Activated CD4-positive, alpha-beta T cell treated with anti-CD3 and anti-CD28 coated beads, Interleukin-2, amount 10 ng/mL, durations not matched to agents 24 days and 14 days (primary cell): ENCODE results near the gene FAM174A. TPM values are rescaled to one million over a fixed set of nuclear protein-coding genes. Genes with fewer than 3 reads are reported as not detected.
"Not testable (repeated sequence)": the region's sequence is repeated elsewhere in the genome, so short reads cannot be mapped to it uniquely, and the experiment has no call there.

ENCODE experiments used
- DNase-seq: peaks from one replicate; pipeline ENCODE4 v3.0.0; 2022
- H3K27ac Mint-ChIP-seq: one replicate; pipeline ENCODE4 v1.8.0; 2022; ENCODE audit warnings: mild to moderate bottlenecking, mixed read lengths
- H3K27me3 Mint-ChIP-seq: one replicate; pipeline ENCODE4 v1.8.0; 2022; ENCODE audit warnings: mixed read lengths
- H3K36me3 Mint-ChIP-seq: one replicate; pipeline ENCODE4 v1.8.0; 2022; ENCODE audit warnings: low read depth, mild to moderate bottlenecking, mixed read lengths
- H3K4me1 Mint-ChIP-seq: one replicate; pipeline ENCODE4 v1.8.0; 2021; ENCODE audit warnings: mixed read lengths
- H3K4me3 Mint-ChIP-seq: one replicate; pipeline ENCODE4 v1.8.0; 2022; ENCODE audit warnings: mild to moderate bottlenecking, moderate library complexity, mixed read lengths
- H3K9me3 Mint-ChIP-seq: one replicate; pipeline ENCODE4 v1.8.0; 2021; ENCODE audit warnings: mixed read lengths
- intact Hi-C: fragments of 100-400 bp; cut with micrococcal nuclease; formaldehyde crosslinking; loops from one replicate; pipeline ENCODE4 v1.15.1; 2023
- total RNA-seq: library from RNA; stranded (reverse); gene quantifications from 2 replicates; pipeline ENCODE4 v1.2.3, GENCODE V29; 2022

FAM174A gene
- total RNA-seq, 1 donor from 2014 or later = 10.0 TPM

DNA sequence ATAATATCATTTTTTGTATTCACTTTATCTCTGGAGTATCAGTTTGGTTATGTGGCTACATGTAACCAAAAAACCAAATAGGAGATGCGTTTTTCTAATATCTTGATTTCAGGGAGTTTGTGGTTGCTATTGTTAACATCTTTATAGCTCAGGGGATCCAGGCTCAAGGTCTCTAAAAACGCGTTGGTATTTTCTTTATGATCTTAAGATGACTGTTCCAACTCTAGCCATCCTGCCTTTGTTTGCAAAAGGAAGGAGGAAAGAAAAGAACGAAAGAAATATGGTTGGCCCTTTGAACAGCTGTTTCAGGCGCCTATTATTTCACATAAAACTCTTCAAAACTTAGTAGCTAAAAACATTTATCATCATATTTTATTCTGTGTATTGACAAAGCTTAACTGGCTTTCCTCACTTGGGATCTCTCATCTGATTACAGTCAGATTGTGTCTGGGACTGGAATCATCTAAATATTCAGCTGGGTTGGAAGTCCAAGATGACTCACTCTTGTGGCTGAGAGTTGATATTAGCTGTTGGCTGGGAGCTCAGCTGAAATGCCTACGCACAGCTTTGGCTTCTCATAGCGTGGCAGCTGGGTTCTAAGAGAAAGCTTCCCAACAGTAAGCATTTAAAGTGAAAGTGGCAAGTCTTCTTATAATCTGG, 60.1 kb downstream of the FAM174A start:
- H3K27ac Mint-ChIP-seq = no peak overlapping the region
- intact Hi-C loops = no loop called here
- H3K27me3 Mint-ChIP-seq = peaks cover 7% of the 10 kb centered on the region
- H3K36me3 Mint-ChIP-seq = no peaks in the 10 kb centered on the region
- H3K9me3 Mint-ChIP-seq = no peaks in the 10 kb centered on the region
- peaks cover 2% of the 10 kb centered on the region for H3K4me1 Mint-ChIP-seq
- DNase-seq = no peak
- no peak overlapping the region for H3K4me3 Mint-ChIP-seq

DNA sequence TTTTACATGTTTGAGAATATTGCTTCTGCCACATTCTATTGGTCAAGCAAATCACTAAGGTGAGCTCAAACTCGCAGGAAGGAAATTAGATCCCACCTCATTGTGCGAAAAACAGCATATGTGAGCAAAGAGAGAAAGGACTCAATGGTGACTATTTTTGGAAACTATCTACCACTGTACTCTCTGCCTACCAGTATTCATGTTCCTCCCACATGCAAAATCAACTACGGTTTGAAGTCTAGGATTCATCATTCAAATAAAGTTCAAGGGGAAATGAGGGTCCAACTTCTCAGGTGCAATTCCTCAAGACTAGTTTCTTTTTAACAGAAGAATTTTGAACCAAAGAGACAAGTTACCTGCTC, 60.6 kb downstream of the FAM174A start:
- Mint-ChIP-seq H3K4me1 (peaks cover 3% of the 10 kb centered on the region), H3K36me3 (no peaks in the 10 kb centered on the region), H3K9me3 (no peaks in the 10 kb centered on the region), H3K27ac (no peak overlapping the region), H3K27me3 (peaks cover 8% of the 10 kb centered on the region), H3K4me3 (no peak overlapping the region)
- DNase-seq = no peak
- intact Hi-C loops = no loop called here

DNA sequence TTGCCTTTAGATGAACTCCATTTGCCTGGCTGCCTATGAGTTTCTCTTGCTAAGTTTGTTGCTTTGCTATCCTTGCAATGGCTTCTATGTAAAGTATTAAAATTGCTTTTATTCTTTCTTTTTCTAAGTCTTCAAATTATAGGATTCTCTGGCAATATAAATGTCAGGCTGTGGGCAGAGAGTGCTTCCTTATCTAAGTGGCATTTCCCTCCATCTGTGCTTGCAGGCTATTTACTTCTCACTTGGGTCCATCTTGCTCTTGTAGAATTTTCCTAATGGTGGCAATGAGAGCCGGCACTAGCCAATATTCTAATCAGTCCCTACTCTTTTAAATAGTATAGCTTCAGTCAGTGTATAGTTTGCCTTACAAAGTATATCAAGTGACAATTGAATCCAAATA, 63.3 kb downstream of the FAM174A start:
- H3K4me1 Mint-ChIP-seq = peaks cover 3% of the 10 kb centered on the region
- intact Hi-C loops = no loop called here
- no peak overlapping the region for H3K27ac Mint-ChIP-seq
- H3K9me3 Mint-ChIP-seq = no peaks in the 10 kb centered on the region
- H3K4me3 Mint-ChIP-seq = no peak overlapping the region
- H3K36me3 Mint-ChIP-seq = no peaks in the 10 kb centered on the region
- peaks cover 10% of the 10 kb centered on the region for H3K27me3 Mint-ChIP-seq
- no peak for DNase-seq

DNA sequence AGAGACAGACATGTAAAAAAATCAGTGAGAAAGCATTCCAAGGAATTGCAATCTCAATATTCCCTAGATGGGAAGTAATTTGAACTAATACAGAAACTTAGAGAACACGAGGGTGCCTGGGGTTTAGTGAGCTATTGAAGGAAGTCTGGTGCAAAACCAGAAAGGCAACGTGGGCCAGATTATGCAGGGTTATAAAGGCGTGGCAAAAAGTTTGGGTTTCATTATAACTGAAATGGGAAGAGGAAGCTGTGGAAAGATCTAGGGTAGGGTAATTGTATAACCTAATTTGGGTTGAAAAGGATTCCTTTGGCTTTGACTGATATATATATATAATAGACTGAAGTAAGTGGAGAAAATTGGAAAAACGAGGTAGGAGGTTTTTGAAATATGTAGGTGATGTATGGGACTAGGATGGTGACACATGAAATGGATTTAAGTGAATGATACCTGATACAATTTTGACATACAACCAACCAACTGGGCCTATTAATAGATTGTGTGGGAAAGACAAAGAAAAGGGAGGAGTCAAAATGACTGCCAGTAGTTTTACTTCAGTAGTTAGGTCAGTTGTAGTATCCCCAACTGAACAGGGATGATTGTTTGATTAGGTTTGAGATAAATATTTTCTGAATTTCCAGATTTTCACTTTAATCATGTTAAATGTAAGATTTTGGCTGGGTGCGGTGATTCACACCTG, 65.3 kb downstream of the FAM174A start:
- Mint-ChIP-seq H3K27ac (no peak overlapping the region), H3K4me3 (no peak overlapping the region), H3K9me3 (no peaks in the 10 kb centered on the region), H3K27me3 (peaks cover 9% of the 10 kb centered on the region), H3K4me1 (peaks cover 3% of the 10 kb centered on the region), H3K36me3 (no peaks in the 10 kb centered on the region)
- no peak for DNase-seq
- intact Hi-C loops = no loop called here

DNA sequence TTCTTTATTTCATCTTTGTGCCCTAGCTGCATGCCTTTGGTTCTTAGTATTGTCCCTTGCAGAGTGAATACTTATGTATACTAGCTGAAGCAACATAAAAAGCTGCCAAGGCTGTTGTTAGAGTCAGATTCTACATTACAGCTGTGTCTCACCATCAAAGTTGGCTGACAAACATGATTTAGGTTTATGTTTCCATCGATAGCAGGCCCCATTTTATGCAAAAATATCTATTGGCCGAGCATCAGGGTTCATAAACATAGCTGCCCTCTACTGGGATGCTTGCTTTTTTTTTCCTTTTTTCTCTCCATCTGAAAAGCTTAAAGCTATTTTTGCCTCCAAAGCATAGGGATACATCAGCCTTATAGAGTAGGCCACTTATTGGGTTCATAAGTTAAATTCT, 68.0 kb downstream of the FAM174A start:
- no peak for DNase-seq
- no peak overlapping the region for H3K27ac Mint-ChIP-seq
- no peaks in the 10 kb centered on the region for H3K9me3 Mint-ChIP-seq
- intact Hi-C loops = no loop called here
- peaks cover 3% of the 10 kb centered on the region for H3K4me1 Mint-ChIP-seq
- H3K4me3 Mint-ChIP-seq = no peak overlapping the region
- peaks cover 12% of the 10 kb centered on the region for H3K27me3 Mint-ChIP-seq
- H3K36me3 Mint-ChIP-seq = no peaks in the 10 kb centered on the region

DNA sequence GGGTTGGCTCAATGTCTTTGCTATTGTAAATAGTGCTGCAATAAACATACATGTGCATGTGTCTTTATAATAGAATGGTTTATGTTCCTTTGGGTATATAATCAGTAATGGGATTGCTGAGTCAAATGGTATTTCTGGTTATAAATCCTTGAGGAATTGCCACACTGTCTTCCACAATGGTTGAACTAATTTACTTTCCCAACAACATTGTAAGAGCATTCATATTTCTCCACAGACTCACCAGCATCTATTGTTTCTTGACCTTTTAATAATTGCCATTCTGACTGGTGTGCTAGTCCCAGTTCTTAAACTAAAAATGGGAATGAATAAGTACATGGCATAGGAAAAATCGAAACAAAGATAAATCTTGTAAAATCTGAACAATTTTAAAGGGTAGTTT, 68.8 kb downstream of the FAM174A start:
- H3K36me3 Mint-ChIP-seq, H3K4me3 Mint-ChIP-seq, intact Hi-C loops, H3K27ac Mint-ChIP-seq, DNase-seq, H3K4me1 Mint-ChIP-seq, H3K9me3 Mint-ChIP-seq: not testable (repeated sequence)
- peaks cover 13% of the 10 kb centered on the region for H3K27me3 Mint-ChIP-seq

DNA sequence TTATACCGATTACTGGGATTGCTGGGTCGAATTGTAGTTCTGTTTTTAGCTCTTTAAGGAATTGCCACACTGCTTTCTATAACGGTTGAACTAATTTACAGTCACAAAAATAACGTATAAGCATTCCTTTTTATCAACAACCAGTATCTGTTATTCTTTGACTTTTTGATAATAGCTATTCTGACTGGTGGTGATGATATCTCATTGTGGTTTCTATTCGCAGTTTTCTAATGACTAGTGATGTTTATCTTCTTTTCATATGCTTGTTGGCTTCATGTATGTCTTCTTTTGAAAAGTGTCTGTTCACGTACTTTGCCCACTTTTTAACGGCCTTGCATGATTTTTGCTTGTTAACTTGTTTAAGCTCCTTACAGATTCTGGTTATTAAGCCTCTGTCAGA, 74.4 kb downstream of the FAM174A start:
- H3K9me3 Mint-ChIP-seq = no peaks in the 10 kb centered on the region
- H3K36me3 Mint-ChIP-seq = no peaks in the 10 kb centered on the region
- H3K27ac Mint-ChIP-seq = no peak overlapping the region
- no peak overlapping the region for H3K4me3 Mint-ChIP-seq
- intact Hi-C loops = no loop called here
- H3K4me1 Mint-ChIP-seq = no peaks in the 10 kb centered on the region
- no peak for DNase-seq
- H3K27me3 Mint-ChIP-seq = peaks cover 26% of the 10 kb centered on the region

DNA sequence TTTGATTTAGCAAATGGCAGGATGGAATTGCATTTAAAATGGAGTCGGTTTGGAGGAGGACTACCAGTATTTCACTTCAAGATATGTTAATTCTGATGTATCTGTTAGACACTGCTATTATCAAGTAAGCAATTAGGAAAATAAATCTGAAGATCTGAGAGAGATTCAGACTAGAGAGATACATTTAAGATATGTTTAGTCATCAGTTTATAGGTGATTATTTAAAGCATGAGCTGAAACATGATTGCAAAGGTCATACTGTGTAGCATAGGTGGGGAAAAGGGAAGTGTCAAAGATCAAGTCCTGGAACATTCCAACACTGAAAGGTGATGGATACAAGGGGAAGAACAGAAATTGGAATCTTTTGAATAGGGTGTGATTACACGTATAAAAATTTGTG, 79.1 kb downstream of the FAM174A start:
- no peak overlapping the region for H3K27ac Mint-ChIP-seq
- intact Hi-C loops = no loop called here

DNA sequence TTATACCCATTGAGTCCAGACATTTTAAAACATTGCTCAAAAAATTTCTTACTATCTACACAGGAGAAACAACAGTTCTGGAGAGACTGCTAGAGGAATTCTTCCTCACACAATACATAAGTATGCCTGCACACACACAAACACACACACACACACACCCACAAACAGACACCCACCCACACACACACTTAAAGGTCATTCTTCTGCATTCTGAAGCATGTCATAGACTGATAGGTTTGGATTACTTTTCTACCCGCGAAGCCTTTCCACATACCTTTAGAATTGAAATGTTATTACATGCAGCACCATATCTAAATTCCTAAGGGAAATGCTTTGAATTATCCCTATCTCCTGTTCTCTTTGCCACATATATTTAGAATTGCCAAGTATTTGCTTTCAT, 80.2 kb downstream of the FAM174A start:
- intact Hi-C loops = no loop called here
- Mint-ChIP-seq H3K4me3 (no peak overlapping the region), H3K36me3 (no peaks in the 10 kb centered on the region), H3K4me1 (no peaks in the 10 kb centered on the region), H3K27me3 (peaks cover 27% of the 10 kb centered on the region), H3K9me3 (no peaks in the 10 kb centered on the region), H3K27ac (no peak overlapping the region)
- DNase-seq = no peak

More for the DNA sequence above, 79.1 kb downstream of the FAM174A start:
- peaks cover 29% of the 10 kb centered on the region for H3K27me3 Mint-ChIP-seq
- no peaks in the 10 kb centered on the region for H3K4me1 Mint-ChIP-seq
- no peak for DNase-seq
- H3K36me3 Mint-ChIP-seq = no peaks in the 10 kb centered on the region
- no peaks in the 10 kb centered on the region for H3K9me3 Mint-ChIP-seq
- no peak overlapping the region for H3K4me3 Mint-ChIP-seq

DNA sequence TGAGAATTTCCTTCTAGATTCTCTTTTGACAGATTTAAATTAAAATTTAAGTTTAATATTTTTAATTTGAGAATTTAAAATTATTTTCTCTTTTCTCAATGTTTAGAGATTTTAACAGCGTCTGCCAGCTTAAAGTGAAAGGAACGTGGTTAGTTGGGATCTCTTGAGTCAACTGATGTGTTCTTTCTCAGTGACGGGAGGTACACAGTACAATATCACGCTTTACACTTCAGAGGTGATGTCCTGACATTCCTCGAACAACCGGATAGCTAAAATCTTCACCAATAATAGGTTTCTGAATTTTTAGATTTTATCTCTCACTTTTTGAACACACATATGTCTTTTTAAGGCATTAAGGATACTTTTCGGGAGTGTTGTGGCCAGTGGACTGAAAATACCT, 81.1 kb downstream of the FAM174A start:
- Mint-ChIP-seq H3K4me3 (no peak overlapping the region), H3K9me3 (no peaks in the 10 kb centered on the region), H3K4me1 (no peaks in the 10 kb centered on the region), H3K36me3 (no peaks in the 10 kb centered on the region), H3K27me3 (peaks cover 21% of the 10 kb centered on the region), H3K27ac (no peak overlapping the region)
- DNase-seq = no peak
- intact Hi-C loops = no loop called here

DNA sequence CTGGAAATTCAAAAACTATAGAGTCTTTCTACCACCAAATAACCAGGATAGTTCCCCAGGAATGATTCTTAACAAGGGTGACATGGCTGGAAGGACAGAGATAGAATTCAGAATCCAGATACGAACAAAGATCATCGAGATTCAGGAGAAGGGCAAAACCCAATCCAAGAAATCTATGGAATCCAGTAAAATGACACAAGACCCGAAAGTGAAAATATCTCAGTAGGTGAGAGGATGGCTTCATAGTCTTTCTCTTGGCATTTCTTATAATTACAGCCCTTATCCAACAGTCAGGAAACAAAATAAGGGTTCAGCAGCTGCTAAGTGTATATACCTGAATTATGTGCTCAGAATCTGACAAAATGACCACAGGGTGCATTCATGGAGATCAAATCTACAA, 81.8 kb downstream of the FAM174A start:
- H3K27me3 Mint-ChIP-seq = peaks cover 17% of the 10 kb centered on the region
- no peaks in the 10 kb centered on the region for H3K4me1 Mint-ChIP-seq
- intact Hi-C loops = no loop called here
- no peaks in the 10 kb centered on the region for H3K9me3 Mint-ChIP-seq
- no peak overlapping the region for H3K4me3 Mint-ChIP-seq
- no peak for DNase-seq
- no peaks in the 10 kb centered on the region for H3K36me3 Mint-ChIP-seq
- H3K27ac Mint-ChIP-seq = no peak overlapping the region

DNA sequence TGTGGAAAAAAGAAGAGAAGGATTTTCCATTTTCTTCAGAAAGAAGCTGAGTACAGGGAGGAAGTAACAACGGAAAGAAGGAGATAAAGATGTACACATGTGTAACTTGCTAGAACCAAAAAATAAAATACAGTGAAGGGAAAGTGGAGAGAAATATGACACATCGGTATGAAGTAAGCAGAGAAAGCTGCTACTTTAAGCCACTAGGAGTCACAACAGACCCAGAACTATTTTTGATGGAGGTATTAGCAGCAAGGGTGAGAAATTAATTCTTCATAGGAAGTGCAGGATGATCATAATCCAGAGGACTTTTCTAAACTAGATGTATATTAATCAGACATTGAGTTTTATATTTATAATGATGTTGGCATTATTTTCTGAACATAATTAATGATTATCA, 88.5 kb downstream of the FAM174A start:
- H3K36me3 Mint-ChIP-seq = no peaks in the 10 kb centered on the region
- no peak overlapping the region for H3K27ac Mint-ChIP-seq
- intact Hi-C loops = loop anchor here (1.0 to 10.0 kb wide), 3 partner anchors 281 to 771 kb away; partner anchors contain the start of gene ST8SIA4
- H3K4me3 Mint-ChIP-seq = no peak overlapping the region
- no peaks in the 10 kb centered on the region for H3K4me1 Mint-ChIP-seq
- H3K9me3 Mint-ChIP-seq = no peaks in the 10 kb centered on the region
- DNase-seq = no peak
- peaks cover 2% of the 10 kb centered on the region for H3K27me3 Mint-ChIP-seq

DNA sequence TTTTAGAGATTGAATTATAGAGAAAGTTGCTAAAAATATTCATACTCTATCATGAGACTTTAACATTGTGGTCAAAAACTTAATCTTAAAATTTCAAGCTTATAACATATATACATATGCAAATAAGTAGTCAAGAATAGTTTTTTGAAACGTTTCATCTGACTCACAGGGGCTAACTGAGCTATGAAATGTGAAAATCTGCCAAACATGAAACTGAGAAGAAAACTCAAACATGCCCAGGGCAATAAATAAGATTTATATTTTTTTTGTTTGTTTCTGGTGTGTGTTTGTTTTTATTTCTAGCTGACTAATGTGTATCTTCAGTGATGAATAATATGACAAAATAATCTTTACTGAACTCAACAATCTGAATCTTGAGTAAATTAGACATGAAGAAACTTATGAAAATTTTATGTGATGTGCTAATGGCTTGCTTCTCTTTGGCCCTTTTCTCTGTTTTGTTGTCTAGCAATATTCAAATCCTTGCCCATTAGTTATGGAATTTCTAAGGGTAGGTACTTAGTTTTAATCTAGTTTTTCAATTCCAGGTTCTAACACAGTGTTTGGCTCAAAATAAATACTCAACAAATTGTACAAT, 99.9 kb downstream of the FAM174A start:
- Mint-ChIP-seq H3K27me3 (peaks cover 8% of the 10 kb centered on the region), H3K4me1 (no peaks in the 10 kb centered on the region), H3K9me3 (no peaks in the 10 kb centered on the region), H3K27ac (no peak overlapping the region), H3K4me3 (no peak overlapping the region), H3K36me3 (no peaks in the 10 kb centered on the region)
- intact Hi-C loops = no loop called here
- no peak for DNase-seq
